ENCODE results near the gene BRD3.

BRD3 gene

GRCh38 chr9:133981589-133981957 lies 86.3 kb downstream of the BRD3 start:
- in situ Hi-C loops (cut with MboI; ENCODE audit: low sequenced_read_pairs), result no loop called here

- in situ Hi-C loops (cut with MboI; ENCODE audit: low sequenced_read_pairs), result no loop called here
Measured at GRCh38 chr9:133980864-133981588, 86.8 kb downstream of the BRD3 start.

Measured in HL-60/S4 (cell line).